HuH-7.5 (cell line): Measurements from ENCODE around the gene NPTXR.

Experiments
- DNase-seq: peaks from one replicate; pipeline ENCODE4 v3.0.0; 2011; ENCODE audit warnings: low spot score

NPTXR gene

DNA sequence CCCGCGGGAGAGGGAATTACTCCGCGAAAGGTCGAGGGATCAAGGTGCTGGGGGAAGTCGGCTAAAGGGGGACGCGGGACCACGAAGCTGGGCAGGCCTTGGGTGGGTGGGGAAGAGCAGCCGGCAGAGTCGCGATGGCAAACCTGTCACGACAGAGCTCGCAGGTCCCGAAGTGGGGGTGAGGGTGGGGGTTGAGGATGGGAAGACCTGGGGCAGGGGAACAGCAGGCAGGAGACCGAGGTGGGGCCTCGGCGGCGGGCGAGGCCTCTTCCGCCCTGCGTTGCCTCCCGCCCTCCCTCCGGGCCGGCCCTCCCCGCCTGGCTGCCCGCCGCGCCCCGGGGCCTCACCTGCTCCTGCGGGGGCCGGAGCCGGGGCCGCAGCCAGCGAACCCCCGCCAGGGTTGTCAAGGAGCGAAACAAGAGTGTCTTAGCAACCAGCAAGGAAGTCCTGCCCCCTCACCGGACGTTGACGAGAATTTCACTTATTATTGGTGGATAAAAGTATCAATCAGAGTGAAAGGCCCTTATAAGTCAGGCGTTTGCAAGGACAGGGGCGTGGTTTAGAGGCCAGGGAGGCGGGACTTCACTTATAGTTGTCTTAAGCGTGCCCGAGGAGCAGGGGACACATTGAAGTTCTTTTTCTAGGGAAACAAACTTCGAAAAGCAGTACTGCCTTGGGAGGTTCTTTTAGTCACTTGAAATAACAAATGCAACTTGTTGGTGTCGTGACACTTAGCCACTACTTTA lies 49.9 kb downstream of the NPTXR start, which contains the start of gene DNAL4:
TSS of gene DNAL4 (minus strand) at position 423 of the 746 bp plus-strand sequence. CDS start 11,412 bp downstream, outside the sequence.
- peak; percentile 90 for DNase-seq

DNA sequence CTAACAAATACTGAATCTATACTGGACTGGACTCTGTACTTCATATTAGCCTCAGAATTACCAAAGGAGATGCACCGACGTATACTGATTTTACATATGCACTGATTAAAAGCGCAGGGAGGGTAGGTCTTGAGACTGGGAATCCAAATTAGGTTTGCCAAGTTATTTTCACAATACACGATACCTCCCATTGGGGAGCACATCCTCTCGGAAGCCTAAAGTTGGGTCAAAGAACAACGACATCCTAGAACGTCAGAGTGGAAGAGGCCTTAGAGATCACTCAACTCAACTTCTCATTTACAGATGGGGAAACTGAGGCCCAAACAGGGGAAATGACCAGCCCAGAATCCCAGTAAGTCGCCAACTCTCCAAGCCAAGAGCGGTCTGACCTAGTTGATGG lies 50.5 kb downstream of the NPTXR start:
- no peak for DNase-seq

DNA sequence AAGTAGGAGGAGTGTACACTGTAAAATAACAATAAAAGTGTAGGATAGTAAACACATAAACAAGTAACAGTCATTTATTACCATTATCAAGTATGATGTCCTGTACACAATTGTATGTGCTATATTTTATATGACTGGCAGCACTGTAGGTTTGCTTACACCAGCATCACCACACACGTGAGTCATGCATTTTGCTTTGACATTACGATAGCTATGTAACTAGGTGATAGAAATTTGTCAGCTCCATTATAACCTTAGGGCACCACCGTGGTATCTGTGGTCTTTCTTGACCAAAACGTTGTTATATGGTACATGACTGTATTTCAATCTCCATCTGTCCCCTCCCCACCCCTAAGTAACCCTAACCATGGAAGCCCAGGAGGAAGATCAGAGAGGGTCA lies 51.0 kb downstream of the NPTXR start:
- no peak for DNase-seq

DNA sequence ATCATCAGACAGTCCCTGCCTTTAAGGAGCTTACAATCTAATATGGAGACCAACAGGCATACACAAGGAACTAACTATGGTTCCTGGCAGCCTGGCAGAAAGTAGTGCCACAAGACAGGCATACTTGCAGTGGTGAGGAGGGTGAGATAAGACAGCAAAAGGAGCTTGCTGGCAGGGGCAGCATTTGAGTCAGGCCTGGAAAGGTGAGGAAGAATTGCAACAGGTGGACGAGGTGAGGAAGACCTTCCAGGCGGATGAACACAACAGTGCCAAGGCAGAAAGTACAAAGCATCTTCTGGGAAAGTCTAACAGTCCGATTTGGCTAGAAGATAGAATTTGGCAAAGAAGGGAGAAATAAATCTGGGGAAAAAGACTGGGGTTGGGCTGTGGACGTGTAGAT lies 54.2 kb downstream of the NPTXR start:
- no peak for DNase-seq

DNA sequence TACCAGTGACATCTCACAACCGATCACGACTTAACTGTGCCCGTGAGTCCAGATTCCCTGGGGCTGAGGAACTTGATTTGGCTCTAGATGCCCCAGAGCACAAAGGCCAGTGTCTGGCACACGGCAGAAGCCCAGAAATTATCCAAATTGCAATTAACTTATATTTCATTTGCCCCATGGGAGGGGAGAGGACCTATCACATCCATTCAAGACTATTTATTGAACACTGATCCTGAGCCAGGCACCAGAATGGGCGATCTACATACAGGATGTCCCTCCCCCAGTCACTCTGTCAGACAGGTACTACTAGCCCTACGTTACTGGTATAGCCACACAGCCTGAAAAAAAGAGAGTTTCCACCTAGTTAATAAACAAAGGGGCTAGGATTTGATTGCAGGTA lies 55.0 kb downstream of the NPTXR start:
- DNase-seq = no peak

DNA sequence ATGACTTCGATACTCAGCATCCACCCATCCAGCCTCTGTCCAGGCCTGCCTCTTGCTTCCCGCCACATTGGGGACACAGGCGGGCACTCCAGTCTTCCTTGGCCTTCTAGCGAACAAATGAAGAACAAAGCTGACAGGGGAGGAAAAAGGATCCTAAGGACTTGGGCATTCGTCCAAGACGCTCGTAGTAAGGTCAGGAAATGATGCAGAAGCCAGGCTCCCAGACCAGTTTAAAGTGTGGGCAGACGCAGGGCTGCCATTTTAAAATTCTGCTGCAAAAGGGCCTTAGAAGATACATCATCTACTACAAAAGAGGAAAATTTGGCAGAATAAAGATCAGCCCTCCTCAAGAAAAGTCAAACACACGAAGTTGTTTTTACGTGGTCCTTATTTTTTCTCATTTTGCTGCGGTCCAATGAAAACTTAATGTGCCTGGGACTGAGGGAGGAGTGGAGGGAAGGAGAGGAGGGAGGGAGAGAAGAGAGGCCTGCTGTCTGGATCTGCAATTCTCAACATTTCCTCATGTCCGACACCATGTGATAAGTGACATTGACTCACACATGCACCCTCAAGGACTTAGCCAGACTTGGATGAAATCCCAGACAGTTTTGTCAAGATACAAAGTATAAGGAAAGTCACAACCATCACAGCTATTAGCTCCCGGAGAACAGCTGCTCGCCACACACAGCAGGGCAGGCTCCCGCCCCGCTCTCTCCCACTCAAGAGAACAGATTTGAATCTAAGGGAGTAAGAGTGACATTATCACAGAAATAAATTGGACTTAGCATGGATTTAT lies 55.6 kb downstream of the NPTXR start:
- DNase-seq = no peak

DNA sequence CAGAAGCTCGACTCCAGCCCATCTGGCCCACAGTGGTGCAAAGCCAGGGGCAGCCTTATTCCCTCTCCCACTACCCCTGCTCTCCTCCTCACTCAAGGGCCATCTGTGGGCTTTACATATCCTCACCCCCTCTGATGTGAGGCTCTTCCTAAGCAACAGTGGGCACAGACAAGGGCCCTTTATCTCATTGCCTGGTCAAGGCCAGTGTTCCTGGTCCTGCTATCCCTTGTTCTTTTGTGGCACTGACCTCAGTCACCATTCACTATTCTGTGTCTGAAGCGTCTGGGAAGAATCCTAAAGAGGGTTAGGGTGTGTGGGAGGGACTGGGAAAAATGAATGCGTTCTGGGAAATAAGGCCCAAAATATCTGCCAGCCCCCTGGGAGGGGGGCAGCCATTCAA lies 57.2 kb downstream of the NPTXR start:
- no peak for DNase-seq

DNA sequence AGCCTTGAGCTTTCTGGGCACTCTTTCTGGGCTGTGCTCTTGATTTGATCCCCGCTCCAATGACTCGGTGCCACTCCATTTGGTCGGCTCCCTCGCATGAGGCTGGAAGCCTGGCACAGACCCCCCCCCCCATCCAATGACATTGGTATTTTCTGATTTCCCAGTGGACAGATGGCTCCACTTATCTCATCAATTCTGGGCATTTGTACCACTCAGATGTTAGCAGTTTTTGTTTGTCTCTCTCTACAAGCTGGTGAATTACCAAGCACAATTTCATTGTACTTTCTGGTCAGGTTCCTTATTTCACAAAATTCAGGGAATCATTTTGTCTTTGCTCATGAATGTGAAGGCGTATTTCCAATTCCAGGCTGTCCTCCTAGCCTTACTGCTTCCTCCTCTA lies 59.0 kb downstream of the NPTXR start:
- DNase-seq = no peak

DNA sequence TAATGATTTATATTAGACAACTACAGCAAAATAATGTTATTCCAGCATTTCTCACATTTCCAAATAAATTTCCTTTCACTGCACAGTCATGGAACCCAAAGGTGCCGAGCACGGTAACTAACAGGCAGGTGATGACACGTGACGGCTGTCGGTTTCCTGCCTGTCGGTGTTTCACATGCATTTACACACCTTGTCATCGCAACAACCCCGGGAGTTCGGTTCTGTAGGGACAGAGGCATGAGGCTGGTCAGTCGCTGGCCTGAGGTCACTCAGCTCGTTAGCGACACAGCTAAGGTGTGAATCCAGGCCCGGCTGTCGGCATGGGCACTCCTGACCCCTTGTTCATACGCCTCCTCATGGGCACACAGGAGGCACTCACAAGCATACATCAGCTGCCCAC lies 59.8 kb downstream of the NPTXR start:
- no peak for DNase-seq

DNA sequence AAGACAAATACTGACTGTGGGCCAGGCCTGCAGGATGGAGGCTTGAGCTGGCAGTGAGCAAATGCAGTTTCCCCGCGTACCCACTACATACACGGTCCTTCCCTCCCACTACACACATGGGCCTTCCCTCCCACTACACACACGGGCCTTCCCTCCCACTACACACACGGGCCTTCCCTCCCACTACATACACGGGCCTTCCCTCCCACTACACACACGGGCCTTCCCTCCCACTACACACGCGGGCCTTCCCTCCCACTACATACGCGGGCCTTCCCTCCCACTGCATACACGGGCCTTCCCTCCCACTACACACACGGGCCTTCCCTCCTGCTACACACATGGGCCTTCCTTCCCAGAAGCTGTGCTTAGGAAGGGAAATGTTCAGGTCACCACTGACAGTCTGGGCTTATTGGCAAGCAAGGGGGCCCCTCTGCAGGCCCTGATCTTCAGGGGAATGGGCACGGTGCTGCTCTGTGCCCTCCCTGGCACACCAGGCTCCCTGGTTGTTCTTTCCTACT lies 60.7 kb downstream of the NPTXR start:
- DNase-seq = no peak

DNA sequence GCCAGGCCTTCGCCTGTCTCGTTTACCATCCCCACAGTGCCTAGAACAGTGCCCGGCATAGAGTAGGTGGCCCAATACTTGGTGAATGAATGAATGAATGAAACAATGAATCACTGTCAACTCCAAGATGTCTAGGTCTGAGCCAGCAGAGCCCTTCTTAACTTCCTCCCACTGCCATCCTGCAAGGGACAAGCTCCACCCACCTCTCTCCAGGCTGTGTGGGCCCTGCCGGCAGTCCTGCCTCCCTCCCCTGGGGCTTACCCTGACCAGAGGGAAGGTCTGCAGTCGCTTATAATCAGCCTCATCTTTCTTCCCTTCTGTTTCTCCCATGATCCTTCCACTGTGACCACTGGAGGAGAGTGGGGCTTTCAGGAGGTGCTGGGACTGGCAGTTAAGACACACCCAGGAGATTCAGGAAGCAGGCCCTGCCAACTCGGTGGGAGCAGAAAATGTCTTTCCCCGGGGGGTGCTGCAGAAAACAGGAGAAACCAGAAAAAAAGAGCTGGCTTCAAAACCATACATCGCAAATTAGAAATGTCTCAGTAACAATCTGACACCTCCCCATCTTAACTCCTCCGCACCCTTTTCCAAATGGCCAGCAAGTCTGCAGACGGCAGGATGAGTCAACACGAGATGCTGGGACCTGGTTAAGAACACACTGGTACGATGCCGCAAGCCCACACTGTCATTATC lies 61.3 kb downstream of the NPTXR start:
- DNase-seq = no peak

DNA sequence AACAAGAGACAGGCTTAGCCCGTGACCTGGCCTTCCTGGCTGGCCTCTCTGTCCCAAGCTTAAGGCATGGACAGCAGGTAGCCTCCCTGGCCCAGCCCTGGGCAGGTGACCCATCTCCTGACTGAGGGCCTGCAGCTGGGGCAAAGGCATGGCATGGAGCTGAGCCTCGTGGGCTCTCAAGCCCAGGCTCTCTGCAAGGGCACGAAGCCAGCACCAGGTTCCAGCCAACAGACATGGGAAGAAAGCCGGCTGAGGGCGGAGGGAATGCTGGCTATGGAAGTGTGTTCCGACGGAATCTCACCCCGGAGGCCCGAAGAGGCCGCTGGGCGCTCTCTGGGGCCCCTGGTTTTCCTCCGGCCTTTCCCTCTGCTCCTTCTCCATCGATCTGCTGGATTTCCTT lies 62.8 kb downstream of the NPTXR start:
- DNase-seq = no peak

DNA sequence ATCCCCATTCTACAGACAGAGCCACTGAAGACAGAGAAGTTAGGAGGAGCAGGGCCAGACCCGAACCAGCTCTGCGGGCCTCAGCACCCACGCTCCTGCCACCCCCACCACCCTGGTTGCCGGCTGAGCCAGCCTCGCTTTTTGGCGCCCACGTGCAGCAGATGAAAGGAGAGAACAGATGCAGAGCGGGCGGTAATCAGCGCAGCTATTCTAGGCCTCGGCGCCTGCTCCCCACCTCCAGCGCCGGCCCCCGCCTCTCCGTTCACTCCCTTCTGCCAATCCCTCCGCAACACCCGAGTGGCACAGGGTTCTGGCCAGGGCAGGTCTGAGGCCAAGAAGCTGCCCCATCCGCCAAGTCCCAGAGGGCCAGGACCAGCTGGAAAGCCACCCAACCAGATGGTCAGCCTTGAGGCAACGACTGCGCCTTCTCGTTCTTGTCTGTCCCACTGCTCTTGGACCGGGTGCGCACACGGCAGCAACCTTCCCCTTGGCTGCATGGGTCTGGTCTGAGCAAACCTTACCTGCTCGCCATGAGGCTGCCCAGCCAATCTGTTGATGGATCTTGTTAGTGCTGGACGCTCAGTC lies 66.6 kb downstream of the NPTXR start:
- no peak for DNase-seq

DNA sequence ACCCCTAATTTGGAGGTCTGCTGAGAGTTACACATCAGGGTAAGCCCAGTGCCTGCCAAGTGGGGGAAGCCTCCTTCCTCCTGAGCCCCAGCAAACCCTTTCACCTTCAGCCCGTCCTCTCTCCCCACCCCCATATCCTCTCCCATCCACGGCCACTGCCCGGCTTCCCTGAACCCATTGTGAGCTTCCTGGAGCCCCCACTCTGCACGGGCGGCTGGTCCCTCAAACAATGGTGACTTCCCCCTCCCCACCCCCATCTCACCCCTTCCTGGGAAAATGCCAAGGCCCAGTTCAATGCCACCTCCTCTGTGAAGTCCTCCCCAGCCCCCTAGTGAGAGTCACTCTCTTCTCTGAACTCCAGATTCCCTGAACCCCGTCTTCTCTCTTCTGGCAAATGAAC lies 67.7 kb downstream of the NPTXR start:
- DNase-seq = no peak

DNA sequence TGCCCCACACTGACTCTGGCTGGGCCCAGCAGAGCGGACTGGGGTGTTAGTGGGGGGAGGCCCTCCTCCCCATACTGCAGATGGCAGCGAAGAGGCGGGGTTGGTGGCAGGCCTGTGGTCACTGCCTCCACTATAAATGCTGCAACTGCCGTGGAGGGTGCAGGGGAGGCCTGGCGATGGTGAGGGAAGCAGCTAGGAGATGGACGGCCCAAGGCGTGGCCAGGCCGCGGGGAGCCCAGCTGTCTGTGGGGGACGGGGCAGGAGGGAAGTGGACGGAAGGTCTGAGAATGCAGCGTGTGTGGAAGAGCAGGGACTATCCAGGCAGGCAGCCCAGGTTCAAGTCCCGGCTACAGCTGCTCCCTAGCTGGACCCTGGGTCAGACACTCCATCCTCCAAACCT lies 68.2 kb downstream of the NPTXR start:
- DNase-seq = no peak

DNA sequence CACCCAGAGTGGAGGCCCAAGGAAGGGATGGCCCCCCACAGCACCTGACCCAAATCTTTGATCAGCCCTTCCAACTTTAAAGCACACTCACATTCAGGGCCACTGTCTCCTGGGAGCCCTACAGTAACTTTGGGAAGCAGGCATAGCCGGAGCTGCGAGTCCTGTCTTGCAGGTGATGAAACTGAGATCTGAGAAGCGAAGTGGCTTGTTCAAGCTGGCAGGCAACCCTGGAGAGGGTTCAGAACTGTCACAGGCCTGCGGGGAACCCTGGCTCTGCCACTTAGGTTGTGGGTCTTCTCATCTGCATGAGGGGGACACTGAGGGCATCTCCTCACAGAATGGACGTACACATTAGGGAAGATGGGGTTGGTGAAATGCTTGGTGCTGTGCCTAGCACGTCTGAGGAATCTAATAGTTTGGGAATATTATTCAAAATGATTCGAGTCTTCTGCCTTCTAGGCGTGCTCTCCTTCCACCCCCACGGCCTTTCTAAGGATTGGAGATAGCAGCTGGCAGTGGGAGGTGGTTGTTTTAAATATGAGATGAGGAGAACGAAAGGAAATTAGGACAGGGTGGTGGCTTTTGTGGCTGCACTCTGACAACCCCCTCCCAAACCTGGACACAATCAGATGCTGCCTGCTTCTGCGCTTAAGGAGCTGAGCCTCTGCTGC lies 69.2 kb downstream of the NPTXR start:
- no peak for DNase-seq

DNA sequence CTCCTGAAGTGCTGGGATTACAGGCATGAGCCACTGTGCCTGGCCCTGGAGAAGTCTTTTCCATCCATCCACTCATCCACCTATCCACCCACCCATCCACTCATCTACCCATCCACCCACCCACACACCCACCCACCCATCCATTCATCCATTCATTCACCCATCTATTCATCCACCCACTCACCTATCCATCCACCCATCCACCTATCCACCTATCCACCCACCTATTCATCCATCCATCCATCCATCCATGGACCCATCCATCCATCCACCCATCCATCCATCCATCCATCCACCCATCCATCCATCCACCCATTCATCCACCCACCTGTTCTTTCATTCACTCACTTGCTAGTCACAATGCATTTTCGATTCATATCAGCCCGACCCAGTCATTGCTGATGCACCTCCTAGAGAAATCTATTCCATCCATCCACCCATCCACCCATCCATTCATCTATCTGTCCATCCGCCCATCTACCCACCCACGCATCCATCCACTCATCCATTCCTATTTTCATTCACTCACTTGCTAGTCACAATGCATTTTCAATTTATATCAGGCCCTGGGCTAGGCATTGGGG lies 70.4 kb downstream of the NPTXR start:
- no peak for DNase-seq

DNA sequence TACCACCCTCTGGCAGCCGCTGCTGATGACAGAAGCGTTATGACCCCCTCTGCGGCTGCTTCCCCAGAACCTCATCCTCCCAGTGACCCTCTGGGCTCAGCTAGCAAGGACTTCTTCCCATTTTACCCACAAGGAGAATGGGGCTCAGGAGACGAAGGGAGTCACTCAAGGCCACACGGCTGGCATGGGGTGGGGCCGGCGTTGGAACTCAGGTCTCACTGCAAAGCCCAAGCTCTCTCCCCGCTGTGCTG lies 71.3 kb downstream of the NPTXR start:
- no peak for DNase-seq

DNA sequence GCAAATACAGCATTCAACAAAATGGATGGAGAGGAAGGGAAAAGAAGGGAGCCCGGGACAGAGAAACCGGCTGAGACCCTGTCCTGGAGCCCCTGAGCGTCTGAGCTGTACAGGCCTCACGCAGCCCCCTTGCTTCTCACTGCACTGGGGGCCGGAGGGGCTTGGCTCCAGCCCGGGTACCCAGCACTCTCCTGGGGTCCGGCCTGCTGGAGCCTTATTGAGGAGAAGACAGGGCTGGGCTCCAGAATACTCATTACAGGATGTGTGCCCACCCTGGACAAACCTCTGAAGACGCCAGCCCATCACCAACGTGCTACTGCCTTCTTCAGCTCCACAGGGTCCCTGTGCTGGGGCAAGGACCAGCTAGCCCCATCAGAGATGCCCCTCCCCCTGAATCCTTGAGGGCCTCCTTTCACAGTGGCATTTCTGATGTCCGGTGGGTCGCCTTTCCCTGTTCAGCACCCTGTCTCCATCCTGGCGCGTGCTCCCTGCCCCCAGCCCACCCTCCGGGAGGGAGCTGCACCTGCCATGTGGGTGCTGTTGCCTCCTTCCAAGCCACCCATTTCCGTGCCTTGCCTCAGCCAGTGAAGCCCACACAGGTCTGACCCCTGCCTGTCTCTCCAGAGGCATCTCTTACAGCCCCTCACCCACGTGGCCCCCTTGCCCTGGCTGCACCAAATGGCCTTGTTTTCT lies 73.4 kb downstream of the NPTXR start:
- no peak for DNase-seq
